ENCODE results near the gene TP53RK. TPM values are rescaled to one million over a fixed set of nuclear protein-coding genes. Genes with fewer than 3 reads are reported as not detected.

Gene TP53RK
- total and polyA plus RNA-seq, 2 of the 13 experiments (the other 11 are each of a cell fraction or from before 2014, with no cell fraction given), result 12.9 to 25.5 TPM

GRCh38 chr20:46640536-46641311, 48.5 kb downstream of the TP53RK start (continued):
- TF ChIP-seq, protein P1, sequence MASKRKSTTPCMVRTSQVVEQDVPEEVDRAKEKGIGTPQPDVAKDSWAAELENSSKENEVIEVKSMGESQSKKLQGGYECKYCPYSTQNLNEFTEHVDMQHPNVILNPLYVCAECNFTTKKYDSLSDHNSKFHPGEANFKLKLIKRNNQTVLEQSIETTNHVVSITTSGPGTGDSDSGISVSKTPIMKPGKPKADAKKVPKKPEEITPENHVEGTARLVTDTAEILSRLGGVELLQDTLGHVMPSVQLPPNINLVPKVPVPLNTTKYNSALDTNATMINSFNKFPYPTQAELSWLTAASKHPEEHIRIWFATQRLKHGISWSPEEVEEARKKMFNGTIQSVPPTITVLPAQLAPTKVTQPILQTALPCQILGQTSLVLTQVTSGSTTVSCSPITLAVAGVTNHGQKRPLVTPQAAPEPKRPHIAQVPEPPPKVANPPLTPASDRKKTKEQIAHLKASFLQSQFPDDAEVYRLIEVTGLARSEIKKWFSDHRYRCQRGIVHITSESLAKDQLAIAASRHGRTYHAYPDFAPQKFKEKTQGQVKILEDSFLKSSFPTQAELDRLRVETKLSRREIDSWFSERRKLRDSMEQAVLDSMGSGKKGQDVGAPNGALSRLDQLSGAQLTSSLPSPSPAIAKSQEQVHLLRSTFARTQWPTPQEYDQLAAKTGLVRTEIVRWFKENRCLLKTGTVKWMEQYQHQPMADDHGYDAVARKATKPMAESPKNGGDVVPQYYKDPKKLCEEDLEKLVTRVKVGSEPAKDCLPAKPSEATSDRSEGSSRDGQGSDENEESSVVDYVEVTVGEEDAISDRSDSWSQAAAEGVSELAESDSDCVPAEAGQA (IDR thresholded peaks at IDR 0.05; ENCODE audit: low read depth), result peak; percentile 10; the same call in 1 of the 2 replicates
- TF ChIP-seq, protein P1 (CRISPR knock-in tag; IDR thresholded peaks at IDR 0.05; ENCODE audit: borderline replicate concordance), result no peak
- TF ChIP-seq ZNF367 (CRISPR knock-in tag; IDR thresholded peaks at IDR 0.05; ENCODE audit: borderline replicate concordance) (no peak), ZNF772 (CRISPR knock-in tag; IDR thresholded peaks at IDR 0.05) (peak; percentile 59), KMT2A (CRISPR knock-in tag; IDR thresholded peaks at IDR 0.05) (0 out of 2 replicates have a peak, but pooled peaks have one; percentile 55), ZBTB33 (CRISPR knock-in tag; IDR thresholded peaks at IDR 0.05) (peak; percentile 84), NFE2L1 (CRISPR knock-in tag; IDR thresholded peaks at IDR 0.05; ENCODE audit: borderline replicate concordance) (no peak), SRY (CRISPR knock-in tag; IDR thresholded peaks at IDR 0.05) (peak; percentile 67; the same call in 1 of the 2 replicates), ISX (CRISPR knock-in tag; conservative IDR thresholded peaks at IDR 0.05) (no peak), TBX3 (IDR thresholded peaks at IDR 0.05; ENCODE audit: borderline replicate concordance) (peak; percentile 42; the same call in 1 of the 2 replicates), REXO4 (CRISPR knock-in tag; IDR thresholded peaks at IDR 0.05; ENCODE audit: borderline replicate concordance) (no peak), ZZZ3 (CRISPR knock-in tag; IDR thresholded peaks at IDR 0.05; ENCODE audit: borderline replicate concordance) (no peak), KAT8 (CRISPR knock-in tag; IDR thresholded peaks at IDR 0.05) (peak; percentile 47; the same call in 1 of the 2 replicates), CBX1 (IDR thresholded peaks at IDR 0.05; ENCODE audit: low read depth) (no peak), ZNF703 (CRISPR knock-in tag; IDR thresholded peaks at IDR 0.05; ENCODE audit: borderline replicate concordance) (peak; percentile 63; the same call in 1 of the 2 replicates)
- TF ChIP-seq, protein P2, sequence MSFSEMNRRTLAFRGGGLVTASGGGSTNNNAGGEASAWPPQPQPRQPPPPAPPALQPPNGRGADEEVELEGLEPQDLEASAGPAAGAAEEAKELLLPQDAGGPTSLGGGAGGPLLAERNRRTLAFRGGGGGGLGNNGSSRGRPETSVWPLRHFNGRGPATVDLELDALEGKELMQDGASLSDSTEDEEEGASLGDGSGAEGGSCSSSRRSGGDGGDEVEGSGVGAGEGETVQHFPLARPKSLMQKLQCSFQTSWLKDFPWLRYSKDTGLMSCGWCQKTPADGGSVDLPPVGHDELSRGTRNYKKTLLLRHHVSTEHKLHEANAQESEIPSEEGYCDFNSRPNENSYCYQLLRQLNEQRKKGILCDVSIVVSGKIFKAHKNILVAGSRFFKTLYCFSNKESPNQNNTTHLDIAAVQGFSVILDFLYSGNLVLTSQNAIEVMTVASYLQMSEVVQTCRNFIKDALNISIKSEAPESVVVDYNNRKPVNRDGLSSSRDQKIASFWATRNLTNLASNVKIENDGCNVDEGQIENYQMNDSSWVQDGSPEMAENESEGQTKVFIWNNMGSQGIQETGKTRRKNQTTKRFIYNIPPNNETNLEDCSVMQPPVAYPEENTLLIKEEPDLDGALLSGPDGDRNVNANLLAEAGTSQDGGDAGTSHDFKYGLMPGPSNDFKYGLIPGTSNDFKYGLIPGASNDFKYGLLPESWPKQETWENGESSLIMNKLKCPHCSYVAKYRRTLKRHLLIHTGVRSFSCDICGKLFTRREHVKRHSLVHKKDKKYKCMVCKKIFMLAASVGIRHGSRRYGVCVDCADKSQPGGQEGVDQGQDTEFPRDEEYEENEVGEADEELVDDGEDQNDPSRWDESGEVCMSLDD (CRISPR knock-in tag; IDR thresholded peaks at IDR 0.05; ENCODE audit: borderline replicate concordance), result no peak
- TF ChIP-seq, protein P3, sequence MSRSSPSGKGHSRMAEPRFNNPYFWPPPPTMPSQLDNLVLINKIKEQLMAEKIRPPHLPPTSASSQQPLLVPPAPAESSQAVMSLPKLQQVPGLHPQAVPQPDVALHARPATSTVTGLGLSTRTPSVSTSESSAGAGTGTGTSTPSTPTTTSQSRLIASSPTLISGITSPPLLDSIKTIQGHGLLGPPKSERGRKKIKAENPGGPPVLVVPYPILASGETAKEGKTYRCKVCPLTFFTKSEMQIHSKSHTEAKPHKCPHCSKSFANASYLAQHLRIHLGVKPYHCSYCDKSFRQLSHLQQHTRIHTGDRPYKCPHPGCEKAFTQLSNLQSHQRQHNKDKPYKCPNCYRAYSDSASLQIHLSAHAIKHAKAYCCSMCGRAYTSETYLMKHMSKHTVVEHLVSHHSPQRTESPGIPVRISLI (CRISPR knock-in tag; IDR thresholded peaks at IDR 0.05; ENCODE audit: borderline replicate concordance), result 0 out of 2 replicates have a peak, but pooled peaks have one; percentile 53

All from HepG2 (cell line).